Loucy (cell line): ENCODE data around the gene RNF17.
A peak's percentile ranks its signal among the peaks of the same experiment; 100 is the strongest.

ENCODE experiments used
- H2AFZ ChIP-seq: fragments of 200-600 bp; sonication (generic); 2 replicates; pipeline ENCODE4 v1.6.0; 2016; ENCODE audit warnings: antibody characterized with exemption, mild to moderate bottlenecking, low read length, moderate library complexity
- H3F3A ChIP-seq: fragments of 200-600 bp; 2 replicates; pipeline ENCODE4 v1.6.0; 2016; ENCODE audit warnings: antibody characterized with exemption, low read depth, mild to moderate bottlenecking
- H3K27me3 ChIP-seq: fragments of 200-600 bp; sonication (generic); 2 replicates; pipeline ENCODE4 v1.6.1; 2014; ENCODE audit warnings: low read length, mild to moderate bottlenecking; ENCODE audit not compliant: insufficient read depth, poor library complexity, severe bottlenecking
- H3K36me3 ChIP-seq: fragments of 200-600 bp; sonication (generic); 2 replicates; pipeline ENCODE4 v1.6.1; 2016; ENCODE audit warnings: low read length; ENCODE audit not compliant: insufficient read depth
- H3K4me1 ChIP-seq: fragments of 200-600 bp; sonication (generic); 2 replicates; pipeline ENCODE4 v1.5.1; 2014; ENCODE audit warnings: low read length, mild to moderate bottlenecking; ENCODE audit not compliant: insufficient read depth, poor library complexity, severe bottlenecking
- H3K4me2 ChIP-seq: fragments of 200-600 bp; sonication (generic); 2 replicates; pipeline ENCODE4 v1.6.0; 2014; ENCODE audit warnings: antibody characterized with exemption, low read length, low read depth, mild to moderate bottlenecking; ENCODE audit not compliant: poor library complexity, severe bottlenecking
- H3K4me3 ChIP-seq: fragments of 200-600 bp; sonication (generic); 2 replicates; pipeline ENCODE4 v1.5.1; 2014; ENCODE audit warnings: low read length, mild to moderate bottlenecking, mixed read lengths; ENCODE audit not compliant: poor library complexity, severe bottlenecking
- H3K79me2 ChIP-seq: fragments of 200-600 bp; sonication (generic); 2 replicates; pipeline ENCODE4 v1.6.1; 2014; ENCODE audit warnings: low read length; ENCODE audit not compliant: insufficient read depth
- H3K9ac ChIP-seq: fragments of 200-600 bp; sonication (generic); 2 replicates; pipeline ENCODE4 v1.6.0; 2014; ENCODE audit warnings: mild to moderate bottlenecking, low read depth, low read length, moderate library complexity; ENCODE audit not compliant: poor library complexity, severe bottlenecking
- H3K9me2 ChIP-seq: fragments of 200-600 bp; sonication (generic); replicated peaks from 2 replicates; pipeline ENCODE4 v1.6.1; 2016; ENCODE audit warnings: low read depth, low read length, mixed read lengths
- H3K9me3 ChIP-seq: fragments of 200-600 bp; sonication (generic); 2 replicates; pipeline ENCODE4 v1.6.1; 2014; ENCODE audit warnings: mild to moderate bottlenecking, antibody characterized with exemption, low read length, low read depth; ENCODE audit not compliant: insufficient read depth
- H4K20me1 ChIP-seq: fragments of 200-600 bp; sonication (generic); 2 replicates; pipeline ENCODE4 v1.6.0; 2014; ENCODE audit warnings: antibody characterized with exemption, low read length, mild to moderate bottlenecking; ENCODE audit not compliant: insufficient read depth, poor library complexity, severe bottlenecking
- EZH2phosphoT487 ChIP-seq: fragments of 200-600 bp; IDR thresholded peaks from 2 replicates; pipeline ENCODE4 v1.6.1; 2018; ENCODE audit warnings: antibody characterized with exemption, mild to moderate bottlenecking, moderate library complexity, borderline replicate concordance
- TF ChIP-seq, protein P1 (sequence below): fragments of 200-600 bp; sonication (generic); conservative IDR thresholded peaks from 2 replicates; pipeline ENCODE4 v1.5.1; 2014; ENCODE audit warnings: mild to moderate bottlenecking, antibody characterized with exemption, low read length

RNF17 gene

DNA sequence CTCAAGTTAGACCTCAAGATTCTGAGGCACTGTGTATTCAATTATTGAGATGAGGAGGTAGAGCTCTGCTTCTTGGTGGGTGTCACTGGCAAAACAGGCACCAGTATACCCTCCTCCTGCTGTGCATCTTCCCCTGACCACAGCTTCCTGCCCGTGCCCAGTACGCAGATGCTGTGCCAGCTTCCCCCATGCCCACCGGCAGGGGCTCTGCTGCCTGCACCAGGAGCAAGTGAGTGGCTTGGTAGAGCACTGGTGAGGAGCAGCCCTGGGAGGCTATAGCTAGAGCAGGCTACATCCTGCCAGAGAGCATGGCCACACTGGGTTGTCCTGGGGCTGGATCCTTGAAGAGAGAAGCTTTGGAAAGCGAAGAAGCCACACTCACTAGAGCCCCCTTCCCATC lies 21.0 kb upstream of the RNF17 start:
- no peaks in the 10 kb centered on the region for H3K27me3 ChIP-seq
- TF ChIP-seq, protein P1, sequence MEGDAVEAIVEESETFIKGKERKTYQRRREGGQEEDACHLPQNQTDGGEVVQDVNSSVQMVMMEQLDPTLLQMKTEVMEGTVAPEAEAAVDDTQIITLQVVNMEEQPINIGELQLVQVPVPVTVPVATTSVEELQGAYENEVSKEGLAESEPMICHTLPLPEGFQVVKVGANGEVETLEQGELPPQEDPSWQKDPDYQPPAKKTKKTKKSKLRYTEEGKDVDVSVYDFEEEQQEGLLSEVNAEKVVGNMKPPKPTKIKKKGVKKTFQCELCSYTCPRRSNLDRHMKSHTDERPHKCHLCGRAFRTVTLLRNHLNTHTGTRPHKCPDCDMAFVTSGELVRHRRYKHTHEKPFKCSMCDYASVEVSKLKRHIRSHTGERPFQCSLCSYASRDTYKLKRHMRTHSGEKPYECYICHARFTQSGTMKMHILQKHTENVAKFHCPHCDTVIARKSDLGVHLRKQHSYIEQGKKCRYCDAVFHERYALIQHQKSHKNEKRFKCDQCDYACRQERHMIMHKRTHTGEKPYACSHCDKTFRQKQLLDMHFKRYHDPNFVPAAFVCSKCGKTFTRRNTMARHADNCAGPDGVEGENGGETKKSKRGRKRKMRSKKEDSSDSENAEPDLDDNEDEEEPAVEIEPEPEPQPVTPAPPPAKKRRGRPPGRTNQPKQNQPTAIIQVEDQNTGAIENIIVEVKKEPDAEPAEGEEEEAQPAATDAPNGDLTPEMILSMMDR = peak; percentile 70
- no peak for TF ChIP-seq EZH2phosphoT487
- no peaks in the 10 kb centered on the region for H3K36me3 ChIP-seq
- H3K4me3 ChIP-seq = peak overlapping the region; percentile 62
- H3K9me2 ChIP-seq = no peaks in the 10 kb centered on the region
- H3K9me3 ChIP-seq = no peaks in the 10 kb centered on the region
- peak overlapping the region; percentile 80 for H3K4me2 ChIP-seq
- no peaks in the 10 kb centered on the region for H4K20me1 ChIP-seq
- H3K9ac ChIP-seq = peak overlapping the region; percentile 29
- no peaks in the 10 kb centered on the region for H3F3A ChIP-seq
- peaks cover 39% of the 10 kb centered on the region for H3K4me1 ChIP-seq
- H3K79me2 ChIP-seq = no peaks in the 10 kb centered on the region
- peak overlapping the region; percentile 21; the same call in 1 of the 2 replicates for H2AFZ ChIP-seq

DNA sequence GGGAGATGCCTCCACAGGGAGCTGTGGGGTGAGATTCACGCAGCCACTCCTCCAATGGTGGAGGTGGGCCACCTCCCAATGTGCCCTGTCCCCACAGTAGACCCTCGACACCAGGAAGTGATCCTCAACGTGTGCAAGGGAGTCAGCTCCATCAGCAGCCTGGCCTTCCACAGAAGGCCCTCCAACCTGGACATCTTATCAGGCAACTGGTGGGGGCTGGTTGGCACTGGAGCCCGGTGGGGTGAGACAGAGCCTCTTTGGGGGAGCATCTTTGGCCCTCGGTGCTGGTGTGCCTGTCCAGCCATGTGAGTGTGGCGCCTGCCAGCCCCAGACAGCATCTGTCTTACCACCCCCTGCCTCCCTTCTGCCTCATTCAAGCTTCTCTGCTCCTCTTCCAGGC lies 19.7 kb upstream of the RNF17 start:
- Histone ChIP-seq H3K4me1 (peaks cover 39% of the 10 kb centered on the region), H3K4me2 (no peak overlapping the region), H3K9me3 (no peaks in the 10 kb centered on the region), H3K4me3 (no peak overlapping the region), H3K27me3 (no peaks in the 10 kb centered on the region), H3F3A (no peaks in the 10 kb centered on the region), H2AFZ (peak overlapping the region; percentile 21), H3K9ac (no peak overlapping the region), H4K20me1 (no peaks in the 10 kb centered on the region), H3K36me3 (no peaks in the 10 kb centered on the region), H3K9me2 (no peaks in the 10 kb centered on the region), H3K79me2 (no peaks in the 10 kb centered on the region)
- TF ChIP-seq, protein P1 = no peak
- no peak for TF ChIP-seq EZH2phosphoT487

DNA sequence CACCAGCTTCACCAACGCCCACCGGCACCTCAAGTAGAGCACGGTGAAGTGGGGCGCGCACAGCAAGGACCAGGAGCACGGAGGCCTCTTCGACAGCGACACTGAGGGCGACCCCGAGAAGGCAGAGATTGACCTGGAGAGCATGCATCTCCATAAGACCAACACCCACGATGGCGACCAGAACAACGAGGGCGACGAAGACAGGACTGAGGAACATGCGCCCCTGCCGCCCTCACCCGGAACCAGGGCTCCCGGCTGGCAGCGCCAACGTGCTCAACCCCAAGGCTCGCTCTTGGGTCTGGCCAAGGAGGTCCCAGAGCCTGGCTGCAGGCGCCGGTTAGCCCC lies 18.5 kb upstream of the RNF17 start:
- Histone ChIP-seq H3K27me3 (no peaks in the 10 kb centered on the region), H2AFZ (no peak overlapping the region), H3K4me3 (no peak overlapping the region), H3K36me3 (no peaks in the 10 kb centered on the region), H3K4me1 (peaks cover 30% of the 10 kb centered on the region), H4K20me1 (no peaks in the 10 kb centered on the region), H3K9ac (no peak overlapping the region), H3F3A (no peaks in the 10 kb centered on the region), H3K4me2 (no peak overlapping the region), H3K79me2 (no peaks in the 10 kb centered on the region), H3K9me2 (no peaks in the 10 kb centered on the region), H3K9me3 (no peaks in the 10 kb centered on the region)
- TF ChIP-seq, protein P1 = no peak
- TF ChIP-seq EZH2phosphoT487 = no peak
